ENCODE results near the gene TEF.

GRCh38 chr22:41431656-41432055 is 49.9 kb downstream of the TEF start:
- no peak for TF ChIP-seq CSDC2 (CRISPR knock-in tag; IDR thresholded peaks at IDR 0.05)
- no peak for TF ChIP-seq GLIS3 (CRISPR knock-in tag; IDR thresholded peaks at IDR 0.05)
- no peak for TF ChIP-seq ZNF70 (CRISPR knock-in tag; IDR thresholded peaks at IDR 0.05)
- TF ChIP-seq PPARA (CRISPR knock-in tag; IDR thresholded peaks at IDR 0.05; ENCODE audit: borderline replicate concordance): no peak
- TF ChIP-seq, protein P1, sequence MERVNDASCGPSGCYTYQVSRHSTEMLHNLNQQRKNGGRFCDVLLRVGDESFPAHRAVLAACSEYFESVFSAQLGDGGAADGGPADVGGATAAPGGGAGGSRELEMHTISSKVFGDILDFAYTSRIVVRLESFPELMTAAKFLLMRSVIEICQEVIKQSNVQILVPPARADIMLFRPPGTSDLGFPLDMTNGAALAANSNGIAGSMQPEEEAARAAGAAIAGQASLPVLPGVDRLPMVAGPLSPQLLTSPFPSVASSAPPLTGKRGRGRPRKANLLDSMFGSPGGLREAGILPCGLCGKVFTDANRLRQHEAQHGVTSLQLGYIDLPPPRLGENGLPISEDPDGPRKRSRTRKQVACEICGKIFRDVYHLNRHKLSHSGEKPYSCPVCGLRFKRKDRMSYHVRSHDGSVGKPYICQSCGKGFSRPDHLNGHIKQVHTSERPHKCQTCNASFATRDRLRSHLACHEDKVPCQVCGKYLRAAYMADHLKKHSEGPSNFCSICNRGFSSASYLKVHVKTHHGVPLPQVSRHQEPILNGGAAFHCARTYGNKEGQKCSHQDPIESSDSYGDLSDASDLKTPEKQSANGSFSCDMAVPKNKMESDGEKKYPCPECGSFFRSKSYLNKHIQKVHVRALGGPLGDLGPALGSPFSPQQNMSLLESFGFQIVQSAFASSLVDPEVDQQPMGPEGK (CRISPR knock-in tag; IDR thresholded peaks at IDR 0.05; ENCODE audit: borderline replicate concordance): no peak
- no peak for TF ChIP-seq ZC3H10 (CRISPR knock-in tag; IDR thresholded peaks at IDR 0.05)
- TF ChIP-seq, protein P2, sequence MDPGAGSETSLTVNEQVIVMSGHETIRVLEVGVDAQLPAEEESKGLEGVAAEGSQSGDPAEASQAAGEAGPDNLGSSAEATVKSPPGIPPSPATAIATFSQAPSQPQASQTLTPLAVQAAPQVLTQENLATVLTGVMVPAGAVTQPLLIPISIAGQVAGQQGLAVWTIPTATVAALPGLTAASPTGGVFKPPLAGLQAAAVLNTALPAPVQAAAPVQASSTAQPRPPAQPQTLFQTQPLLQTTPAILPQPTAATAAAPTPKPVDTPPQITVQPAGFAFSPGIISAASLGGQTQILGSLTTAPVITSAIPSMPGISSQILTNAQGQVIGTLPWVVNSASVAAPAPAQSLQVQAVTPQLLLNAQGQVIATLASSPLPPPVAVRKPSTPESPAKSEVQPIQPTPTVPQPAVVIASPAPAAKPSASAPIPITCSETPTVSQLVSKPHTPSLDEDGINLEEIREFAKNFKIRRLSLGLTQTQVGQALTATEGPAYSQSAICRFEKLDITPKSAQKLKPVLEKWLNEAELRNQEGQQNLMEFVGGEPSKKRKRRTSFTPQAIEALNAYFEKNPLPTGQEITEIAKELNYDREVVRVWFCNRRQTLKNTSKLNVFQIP (CRISPR knock-in tag; IDR thresholded peaks at IDR 0.05; ENCODE audit: borderline replicate concordance, low read depth): no peak
- TF ChIP-seq, protein P3, sequence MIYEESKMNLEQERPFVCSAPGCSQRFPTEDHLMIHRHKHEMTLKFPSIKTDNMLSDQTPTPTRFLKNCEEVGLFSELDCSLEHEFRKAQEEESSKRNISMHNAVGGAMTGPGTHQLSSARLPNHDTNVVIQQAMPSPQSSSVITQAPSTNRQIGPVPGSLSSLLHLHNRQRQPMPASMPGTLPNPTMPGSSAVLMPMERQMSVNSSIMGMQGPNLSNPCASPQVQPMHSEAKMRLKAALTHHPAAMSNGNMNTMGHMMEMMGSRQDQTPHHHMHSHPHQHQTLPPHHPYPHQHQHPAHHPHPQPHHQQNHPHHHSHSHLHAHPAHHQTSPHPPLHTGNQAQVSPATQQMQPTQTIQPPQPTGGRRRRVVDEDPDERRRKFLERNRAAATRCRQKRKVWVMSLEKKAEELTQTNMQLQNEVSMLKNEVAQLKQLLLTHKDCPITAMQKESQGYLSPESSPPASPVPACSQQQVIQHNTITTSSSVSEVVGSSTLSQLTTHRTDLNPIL (CRISPR knock-in tag; IDR thresholded peaks at IDR 0.05; ENCODE audit: low read depth): no peak
- no peak for TF ChIP-seq ARNTL (CRISPR knock-in tag; IDR thresholded peaks at IDR 0.05; ENCODE audit: borderline replicate concordance, low read depth)
- TF ChIP-seq ZFP3 (CRISPR knock-in tag; IDR thresholded peaks at IDR 0.05): no peak
- TF ChIP-seq, protein P4, sequence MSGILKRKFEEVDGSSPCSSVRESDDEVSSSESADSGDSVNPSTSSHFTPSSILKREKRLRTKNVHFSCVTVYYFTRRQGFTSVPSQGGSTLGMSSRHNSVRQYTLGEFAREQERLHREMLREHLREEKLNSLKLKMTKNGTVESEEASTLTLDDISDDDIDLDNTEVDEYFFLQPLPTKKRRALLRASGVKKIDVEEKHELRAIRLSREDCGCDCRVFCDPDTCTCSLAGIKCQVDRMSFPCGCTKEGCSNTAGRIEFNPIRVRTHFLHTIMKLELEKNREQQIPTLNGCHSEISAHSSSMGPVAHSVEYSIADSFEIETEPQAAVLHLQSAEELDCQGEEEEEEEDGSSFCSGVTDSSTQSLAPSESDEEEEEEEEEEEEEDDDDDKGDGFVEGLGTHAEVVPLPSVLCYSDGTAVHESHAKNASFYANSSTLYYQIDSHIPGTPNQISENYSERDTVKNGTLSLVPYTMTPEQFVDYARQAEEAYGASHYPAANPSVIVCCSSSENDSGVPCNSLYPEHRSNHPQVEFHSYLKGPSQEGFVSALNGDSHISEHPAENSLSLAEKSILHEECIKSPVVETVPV (CRISPR knock-in tag; IDR thresholded peaks at IDR 0.05): no peak
- no peak for TF ChIP-seq BACH2 (CRISPR knock-in tag; IDR thresholded peaks at IDR 0.05; ENCODE audit: borderline replicate concordance)
- no peak for TF ChIP-seq OSR1 (CRISPR knock-in tag; IDR thresholded peaks at IDR 0.05)

All from SK-N-SH treated with all-trans-retinoic acid at 6 μM for 48 hours (cell line).